Measurements from ENCODE around the gene ZMYND8.

GRCh38 chr20:47285189-47285588 is 71.3 kb downstream of the ZMYND8 start:
- TF ChIP-seq CTCF (IDR thresholded peaks at IDR 0.05), result no peak
- no peak for TF ChIP-seq POLR2A (IDR thresholded peaks at IDR 0.05)

All from thyroid gland (tissue), 4 donors.